Left ventricle myocardium inferior (tissue), 1 donor: ENCODE data around the gene FAM222B. TPM values are rescaled to one million over a fixed set of nuclear protein-coding genes. Genes with fewer than 3 reads are reported as not detected.

Experiments used
- DNase-seq: peaks from one replicate; pipeline ENCODE4 v3.0.0-alpha.2; 2020
- H3K27ac ChIP-seq: fragments of 200-600 bp; replicated peaks from 2 replicates; pipeline ENCODE4 v1.8.0; 2021
- H3K27me3 ChIP-seq: fragments of 200-600 bp; 2 replicates; pipeline ENCODE4 v1.8.0; 2021; ENCODE audit warnings: low read depth
- H3K36me3 ChIP-seq: fragments of 200-600 bp; 2 replicates; pipeline ENCODE4 v1.8.0; 2021
- H3K4me1 ChIP-seq: fragments of 200-600 bp; 2 replicates; pipeline ENCODE4 v1.8.0; 2021
- H3K4me3 ChIP-seq: fragments of 200-600 bp; 2 replicates; pipeline ENCODE4 v1.8.0; 2021; ENCODE audit warnings: mild to moderate bottlenecking, moderate library complexity
- H3K9me3 ChIP-seq: fragments of 200-600 bp; replicated peaks from 2 replicates; pipeline ENCODE4 v1.8.0; 2021
- CTCF ChIP-seq: fragments of 200-600 bp; IDR thresholded peaks from 2 replicates; pipeline ENCODE4 v1.8.0; 2021; ENCODE audit warnings: antibody characterized with exemption, mild to moderate bottlenecking, borderline replicate concordance
- intact Hi-C: fragments of 100-400 bp; cut with micrococcal nuclease; formaldehyde crosslinking; loops from one replicate; pipeline ENCODE4 v1.11.0; 2022
- total RNA-seq: library from RNA; stranded (reverse); fragmentation: NEBNext Ultra II Directional; extraction: Animal tissue kit (Norgen Biotek cat#: 25700); gene quantifications from one replicate; pipeline ENCODE4 v1.2.1, GENCODE V29; 2021
- donor health status: DM: no; HTN: yes; CAD: no; lungs with severe emphysema.

The FAM222B gene
- total RNA-seq, 1 donor from 2014 or later = 17.5 TPM

DNA sequence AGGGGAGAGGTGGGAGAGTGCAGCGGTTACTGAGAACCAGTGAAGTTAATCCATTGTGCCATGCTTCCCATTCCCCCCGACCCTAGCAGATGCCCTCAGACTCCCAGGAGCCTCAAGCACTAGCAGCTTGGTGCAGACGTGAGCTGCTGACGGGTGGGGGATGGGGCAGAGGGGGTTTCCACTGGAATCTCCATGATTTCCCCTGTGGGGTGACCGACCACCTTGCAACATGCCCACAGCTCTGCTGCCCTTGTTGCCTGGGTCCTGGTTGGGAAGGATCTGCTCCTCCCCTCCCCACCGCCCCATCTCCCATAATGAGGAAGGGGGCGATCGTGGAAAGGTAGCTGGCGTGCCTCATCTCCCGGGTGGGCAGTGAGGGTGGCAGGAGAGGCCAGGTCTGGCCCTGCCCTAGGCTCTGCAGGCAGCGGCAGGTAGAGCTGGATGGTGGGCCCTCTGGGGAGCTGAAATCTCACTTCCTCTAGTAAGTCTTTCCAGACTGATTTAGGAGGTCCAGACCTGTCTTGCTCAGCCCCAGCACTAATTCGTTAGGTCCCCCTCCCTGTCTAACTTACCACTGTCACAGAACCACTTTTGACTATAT is 45.4 kb upstream of the FAM222B start:
- Histone ChIP-seq H3K4me1 (peaks cover 46% of the 10 kb centered on the region), H3K36me3 (peaks cover 26% of the 10 kb centered on the region)

DNA sequence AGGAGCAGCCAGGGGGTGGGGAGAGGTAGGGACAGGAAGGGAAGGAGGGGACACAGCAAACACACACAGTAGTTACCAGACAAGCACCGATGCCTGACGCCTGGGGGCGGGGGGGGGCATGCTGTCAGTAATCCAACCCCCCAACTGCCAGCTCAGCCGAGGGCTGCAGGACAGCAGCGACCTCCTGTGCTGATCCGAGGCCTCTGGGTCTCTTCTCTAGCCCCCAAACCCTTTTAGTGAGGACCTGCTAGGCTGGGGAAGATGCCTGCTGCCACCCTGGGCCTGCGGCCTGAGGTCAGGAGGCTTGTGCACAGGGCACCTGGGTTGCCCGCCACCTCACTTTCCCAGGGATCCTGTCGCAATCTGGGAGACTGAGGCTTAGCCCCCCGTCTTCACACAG is 43.4 kb upstream of the FAM222B start:
- H3K36me3 ChIP-seq = peaks cover 46% of the 10 kb centered on the region
- no peak overlapping the region for H3K4me3 ChIP-seq
- no peak overlapping the region for H3K27ac ChIP-seq
- no peak for DNase-seq
- no peak for TF ChIP-seq CTCF
- intact Hi-C loops = no loop called here
- no peaks in the 10 kb centered on the region for H3K27me3 ChIP-seq
- H3K9me3 ChIP-seq = no peaks in the 10 kb centered on the region
- peaks cover 26% of the 10 kb centered on the region for H3K4me1 ChIP-seq

More for the DNA sequence above, 45.4 kb upstream of the FAM222B start:
- TF ChIP-seq CTCF = no peak
- Histone ChIP-seq H3K4me3 (no peak overlapping the region), H3K27me3 (no peaks in the 10 kb centered on the region), H3K27ac (no peak overlapping the region), H3K9me3 (no peaks in the 10 kb centered on the region)
- no peak for DNase-seq
- intact Hi-C loops = no loop called here

DNA sequence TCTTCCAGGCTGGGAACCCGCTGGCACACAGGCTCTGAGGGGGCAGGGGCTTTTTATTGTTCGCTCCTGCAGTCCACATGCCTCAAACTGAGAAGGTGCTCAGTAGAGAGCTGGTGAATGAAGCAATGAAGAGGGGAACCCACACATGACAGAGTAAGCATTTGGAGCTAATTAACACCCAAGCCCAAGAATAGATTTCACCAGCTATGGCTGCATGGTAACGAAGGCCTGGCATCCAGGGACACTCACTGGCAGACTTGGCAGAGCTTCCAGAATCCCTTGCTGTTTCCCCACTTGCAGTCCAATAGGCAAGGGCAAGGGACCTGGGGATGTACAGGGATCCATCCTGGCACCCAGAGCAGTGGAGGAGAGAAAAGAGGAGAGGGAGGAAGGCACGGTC is 42.8 kb upstream of the FAM222B start:
- no peak for DNase-seq
- H3K36me3 ChIP-seq = peaks cover 52% of the 10 kb centered on the region
- H3K27ac ChIP-seq = no peak overlapping the region
- H3K4me1 ChIP-seq = peaks cover 24% of the 10 kb centered on the region
- H3K27me3 ChIP-seq = no peaks in the 10 kb centered on the region
- intact Hi-C loops = no loop called here
- H3K9me3 ChIP-seq = no peaks in the 10 kb centered on the region
- no peak for TF ChIP-seq CTCF
- no peak overlapping the region for H3K4me3 ChIP-seq

DNA sequence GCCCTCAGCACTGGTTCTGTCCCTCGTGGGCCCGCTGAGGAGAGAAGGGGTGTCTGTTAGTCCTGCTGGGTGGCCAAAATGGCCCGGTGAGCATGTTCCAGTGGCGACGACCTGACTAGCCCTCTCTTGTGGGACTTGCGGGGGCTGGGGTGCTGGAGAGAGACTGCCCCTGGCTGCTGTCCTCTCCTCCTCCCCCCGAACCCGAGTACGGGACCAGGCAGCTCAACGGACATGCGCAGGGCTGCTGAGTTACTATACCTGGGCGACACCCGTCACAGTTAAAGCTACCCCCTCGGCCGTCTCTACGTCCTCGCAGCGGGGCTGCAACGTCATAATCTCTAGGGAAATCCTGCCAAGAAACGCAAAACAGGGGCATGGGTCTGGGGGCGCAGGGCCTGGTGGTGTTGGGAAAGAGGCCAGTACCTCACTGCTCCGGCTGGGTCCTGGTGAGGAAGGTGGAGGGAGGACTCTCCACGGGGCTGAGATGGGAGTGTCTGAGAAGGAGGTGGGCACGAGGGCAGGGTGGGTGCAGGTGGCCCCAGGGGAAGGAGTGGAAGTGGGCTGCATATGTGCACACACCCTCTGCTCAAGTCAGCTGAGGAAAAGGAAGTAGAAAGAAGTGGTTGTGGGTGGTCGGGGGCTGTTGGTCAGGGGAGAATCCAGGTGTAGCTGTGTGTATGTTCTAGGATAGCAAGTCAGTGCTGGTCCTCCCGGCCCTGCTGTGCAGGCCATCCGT is 41.5 kb upstream of the FAM222B start:
- Histone ChIP-seq H3K27ac (no peak overlapping the region), H3K27me3 (no peaks in the 10 kb centered on the region), H3K9me3 (no peaks in the 10 kb centered on the region), H3K36me3 (peaks cover 64% of the 10 kb centered on the region), H3K4me1 (peaks cover 19% of the 10 kb centered on the region), H3K4me3 (no peak overlapping the region)
- DNase-seq = no peak
- intact Hi-C loops = no loop called here
- TF ChIP-seq CTCF = no peak

DNA sequence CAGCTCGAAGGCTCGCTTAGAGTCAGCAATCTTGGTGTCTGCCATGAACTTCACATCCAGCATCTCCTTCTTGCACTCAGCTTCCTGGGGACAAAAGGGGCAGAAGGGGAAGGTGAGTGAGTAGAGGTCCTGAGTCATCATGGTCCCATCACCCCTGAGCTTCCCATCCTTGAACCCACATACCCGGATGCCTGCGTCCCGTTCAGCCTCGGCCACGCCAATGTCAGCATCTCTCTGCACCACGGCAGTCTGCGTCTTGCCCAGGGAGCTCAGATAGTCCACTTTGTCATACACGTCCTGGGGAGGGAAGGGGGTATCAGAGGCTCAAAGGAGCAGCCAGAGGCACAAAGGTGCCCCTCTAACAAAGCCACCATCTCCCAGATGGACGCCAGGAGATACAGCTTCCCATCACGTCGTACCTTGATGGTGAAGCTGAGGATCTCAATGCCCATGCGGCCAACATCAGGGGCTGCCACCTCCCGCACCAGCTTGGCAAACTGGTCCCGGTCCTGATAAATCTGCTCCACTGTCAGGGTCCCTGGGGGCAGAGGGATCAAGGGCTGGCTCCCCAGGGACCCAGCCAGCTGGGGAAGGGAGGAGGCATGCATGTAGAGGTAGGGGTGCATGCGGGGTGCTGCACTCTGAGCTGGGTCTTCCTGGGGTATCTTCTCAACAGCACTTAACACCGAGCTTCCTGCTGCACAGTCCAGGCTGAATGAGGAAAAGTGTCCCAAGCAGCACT is 39.7 kb upstream of the FAM222B start:
- no peak for TF ChIP-seq CTCF
- Histone ChIP-seq H3K36me3 (peaks cover 70% of the 10 kb centered on the region), H3K27me3 (no peaks in the 10 kb centered on the region), H3K27ac (no peak overlapping the region), H3K4me3 (no peak overlapping the region), H3K9me3 (no peaks in the 10 kb centered on the region), H3K4me1 (peaks cover 19% of the 10 kb centered on the region)
- DNase-seq = no peak
- intact Hi-C loops = no loop called here
